Motor neuron (in vitro differentiated cells): ENCODE results near the gene SEPHS1. TPM values are rescaled to one million over a fixed set of nuclear protein-coding genes. Genes with fewer than 3 reads are reported as not detected.

Experiments used
- ATAC-seq, 8 experiments: fragments of 200-7000 bp; cut with Tn5 transposase; replicated peaks in 6 of 8; 2 replicates each; pipeline ENCODE4 v1.8.0; 2021; ENCODE audit warnings: mild to moderate bottlenecking in 8 of 8, moderate library complexity in 8 of 8
- H3K27ac ChIP-seq, 2 donors: fragments of 250-450 bp; sonication (Bioruptor Pico); 2 replicates each; pipeline ENCODE4 v1.9.0; 2021; ENCODE audit warnings: antibody characterized with exemption in 2 of 2, mild to moderate bottlenecking in 2 of 2, moderate library complexity in 1 of 2
- H3K4me1 ChIP-seq, 2 donors: fragments of 250-450 bp; sonication (Bioruptor Pico); replicated peaks in 1 of 2; 2 replicates each; pipeline ENCODE4 v1.6.1; 2021; ENCODE audit warnings: antibody characterized with exemption in 2 of 2, mild to moderate bottlenecking in 2 of 2, moderate library complexity in 1 of 2
- H3K4me3 ChIP-seq, 5 donors: fragments of 250-450 bp; sonication (Bioruptor Pico); 2 replicates each; pipeline ENCODE4 v1.9.0; 2021; ENCODE audit warnings: antibody characterized with exemption in 5 of 5, mild to moderate bottlenecking in 5 of 5, moderate library complexity in 4 of 5
- WGBS, 10 experiments: fragments of 450-650 bp; shearing (Covaris generic); methylation state at CpG; one replicate each; pipeline ENCODE4 v1.0.0; 2022; 5-methylcytosine and 5-hydroxymethylcytosine counted together
- in situ Hi-C, 9 experiments: fragments of 400-800 bp; cut with MboI; loops; one replicate each; pipeline ENCODE4 v1.15.0; 2021; ENCODE audit warnings: low sequenced_read_pairs in 9 of 9, low pct_unique_long_range_greater_than_20kb in 2 of 9; ENCODE audit not compliant: unreplicated experiment in 9 of 9
- total RNA-seq, 8 experiments: library from RNA; unstranded; fragments of 300-600 nt; gene quantifications; 2 replicates each; pipeline versions ENCODE4 v1.2.3 to v1.2.4, GENCODE V29; 2022

The SEPHS1 gene
- total RNA-seq, 8 experiments from 2014 or later: 19.7 to 93.3 (median 42.9) TPM

DNA sequence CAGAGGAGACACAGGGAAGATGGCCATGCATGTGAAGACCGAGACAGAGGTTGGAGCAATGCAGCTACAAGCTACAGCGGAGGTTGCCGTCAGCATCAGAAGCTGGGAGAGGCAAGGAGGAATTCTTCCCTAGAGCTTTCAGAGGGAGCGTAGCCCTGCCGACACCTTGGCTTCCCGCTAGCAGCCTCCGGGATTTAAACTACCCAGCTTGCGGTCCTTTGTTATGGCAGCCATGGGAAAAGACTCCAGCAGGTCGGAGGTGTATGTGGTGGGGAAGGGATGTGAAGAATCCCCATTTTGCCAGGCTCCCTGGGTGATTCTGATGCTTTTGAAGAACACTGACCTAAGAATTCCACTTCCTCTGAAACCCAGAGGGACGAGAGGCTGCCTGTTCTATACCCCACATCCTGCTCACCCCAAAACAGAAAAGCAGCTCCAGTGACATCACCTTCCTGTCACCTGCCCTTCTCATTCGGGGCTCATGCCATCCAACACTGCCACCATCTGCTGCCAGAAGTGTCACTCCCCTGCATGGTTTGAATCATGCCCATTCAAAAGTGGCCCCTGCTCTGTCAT lies 3.3 kb upstream of the SEPHS1 start:
- no peak for ATAC-seq
- in situ Hi-C loops: loop anchor here in 3 of 9 experiments (25.0 kb wide), 4 partner anchors 186 to 411 kb away; partner anchors contain the start of genes BEND7 (in 1 of the 3) and PRPF18 (in 1 of the 3)
- WGBS, 10 experiments: 13 to 72% (median 48%) methylated on average over 1 to 10 of the region's 11 CpGs; no CpG with 5 or more reads in 1 of the 10 experiments
- H3K27ac ChIP-seq: no peak overlapping the region
- no peak overlapping the region for H3K4me3 ChIP-seq
- peaks cover 6 to 13% of the 10 kb centered on the region in 2 donors for H3K4me1 ChIP-seq

DNA sequence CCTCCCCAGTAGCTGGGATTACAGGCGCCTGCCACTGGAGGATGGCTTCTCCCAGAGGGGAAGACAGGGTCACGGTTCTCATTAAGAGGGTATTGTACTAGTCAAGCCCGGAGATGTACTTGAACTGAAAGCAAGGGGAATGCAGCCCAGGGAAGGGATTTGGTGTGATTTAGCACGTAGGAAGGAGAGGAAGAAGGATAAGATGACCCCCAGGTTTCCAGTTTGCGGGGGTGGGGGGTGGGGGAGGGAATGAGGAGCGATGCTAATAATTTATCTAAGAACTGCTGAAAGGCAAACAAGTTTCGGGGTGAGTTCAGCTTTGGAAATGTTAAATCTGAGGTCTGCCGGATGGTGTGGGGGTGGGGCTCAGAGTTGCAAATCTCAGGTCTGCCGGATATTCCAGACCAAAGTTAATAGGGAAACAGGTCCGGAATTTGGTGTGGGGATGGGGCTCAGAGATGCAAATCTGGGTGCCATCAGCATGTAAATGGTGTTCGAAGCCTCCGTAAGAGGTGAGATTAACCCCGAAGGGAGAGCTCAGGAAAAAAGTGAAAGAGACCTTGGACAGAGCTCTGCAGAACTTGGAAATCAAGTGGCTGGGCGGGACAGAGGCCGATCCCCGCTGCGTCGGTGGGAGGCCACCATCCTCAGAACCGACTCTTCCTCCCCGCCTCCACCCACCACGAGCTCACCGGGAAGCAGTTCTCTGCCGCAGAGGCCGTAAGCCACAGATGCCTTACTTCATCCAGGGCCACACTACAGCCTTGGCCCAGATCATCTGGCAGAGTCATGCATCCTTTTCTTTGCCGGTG lies 1.6 kb upstream of the SEPHS1 start:
- Histone ChIP-seq H3K4me3 (peak overlapping the region; percentile 74 to 100 (median 93)), H3K4me1 (peaks cover 11 to 27% of the 10 kb centered on the region in 2 donors), H3K27ac (peak overlapping the region; percentile 99)
- in situ Hi-C loops: loop anchor here in 3 of 9 experiments (25.0 kb wide), 4 partner anchors 188 to 413 kb away; partner anchors contain the start of genes BEND7 (in 1 of the 3) and PRPF18 (in 1 of the 3)
- ATAC-seq: peak; percentile 5 to 36 (median 13)
- 0 to 30% (median 8%) methylated on average over 2 to 11 of the region's 25 CpGs; no CpG with 5 or more reads in 2 of the 10 experiments for WGBS, 10 experiments

DNA sequence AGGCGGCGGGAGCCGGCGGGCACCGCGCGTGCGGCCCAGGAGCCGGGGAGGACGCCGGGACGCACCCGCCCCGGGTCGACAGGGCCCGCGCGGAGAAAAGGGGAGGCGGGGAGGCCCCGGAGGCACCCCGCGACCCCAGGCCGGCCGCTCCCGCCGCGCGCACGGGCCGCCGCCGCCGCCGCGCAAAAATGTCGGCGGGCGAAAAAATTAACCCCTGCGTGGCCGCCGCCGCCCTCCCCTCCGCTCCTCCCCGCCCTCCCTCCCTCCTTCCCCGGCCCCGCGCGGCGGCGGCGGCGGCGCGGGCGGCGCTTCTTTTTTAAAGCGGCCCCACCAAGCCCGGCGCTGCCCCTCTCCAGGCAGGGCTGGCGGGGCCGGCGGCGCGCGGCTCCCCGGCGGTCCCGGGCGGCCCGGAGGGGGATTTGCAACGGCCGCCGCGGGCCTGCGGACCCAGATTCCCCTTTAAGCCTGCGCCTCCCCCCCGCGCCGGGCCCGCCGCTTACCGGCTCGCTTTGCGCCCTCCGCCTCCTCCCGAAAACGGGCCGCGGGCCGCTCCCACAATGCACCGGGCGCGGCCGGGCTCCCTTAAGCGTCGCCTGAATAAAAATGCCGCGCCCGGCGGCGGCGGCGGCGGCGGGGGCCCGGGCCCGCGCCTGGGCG lies 465 bp downstream of the SEPHS1 start:
- 0% methylated on average over 8 of the region's 109 CpGs; no CpG with 5 or more reads in 9 of the 10 experiments for WGBS, 10 experiments
- in situ Hi-C loops: no loop called here
- peak overlapping the region; percentile 99 for H3K27ac ChIP-seq
- peak overlapping the region; percentile 74 to 100 (median 93) for H3K4me3 ChIP-seq
- peak; percentile 49 to 85 (median 75) for ATAC-seq
- peaks cover 11 to 29% of the 10 kb centered on the region in 2 donors for H3K4me1 ChIP-seq

DNA sequence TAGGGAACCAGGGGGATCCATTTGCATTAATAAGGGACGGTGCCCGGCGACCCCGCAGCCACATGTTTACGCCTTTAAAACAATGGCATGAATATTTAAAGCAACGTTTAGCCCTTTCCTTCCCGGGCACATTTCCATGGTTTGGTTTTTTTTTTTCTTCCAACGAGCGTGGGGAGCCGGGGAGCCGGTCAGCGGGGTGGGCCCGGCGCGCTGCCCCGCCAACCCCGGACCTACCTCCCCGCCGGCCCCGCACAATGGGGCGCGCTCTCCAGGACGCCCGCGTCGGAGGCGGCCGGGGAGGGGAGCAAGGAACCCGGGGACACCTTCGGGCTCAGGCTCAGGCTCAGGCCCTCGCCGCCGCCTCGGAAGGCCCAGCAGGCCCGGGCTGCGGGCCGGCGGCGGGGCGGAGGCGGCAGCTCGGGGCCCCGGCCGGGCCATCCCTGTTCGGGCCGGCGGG lies 1.0 kb downstream of the SEPHS1 start:
- WGBS, 10 experiments: 0 to 3% methylated on average over 3 to 5 of the region's 47 CpGs; no CpG with 5 or more reads in 8 of the 10 experiments
- in situ Hi-C loops: no loop called here
- ATAC-seq: peak in 2 of 8 experiments; percentile 2 to 9
- Histone ChIP-seq H3K4me1 (peaks cover 11 to 29% of the 10 kb centered on the region in 2 donors), H3K4me3 (peak overlapping the region; percentile 74 to 100 (median 93)), H3K27ac (peak overlapping the region; percentile 99)

DNA sequence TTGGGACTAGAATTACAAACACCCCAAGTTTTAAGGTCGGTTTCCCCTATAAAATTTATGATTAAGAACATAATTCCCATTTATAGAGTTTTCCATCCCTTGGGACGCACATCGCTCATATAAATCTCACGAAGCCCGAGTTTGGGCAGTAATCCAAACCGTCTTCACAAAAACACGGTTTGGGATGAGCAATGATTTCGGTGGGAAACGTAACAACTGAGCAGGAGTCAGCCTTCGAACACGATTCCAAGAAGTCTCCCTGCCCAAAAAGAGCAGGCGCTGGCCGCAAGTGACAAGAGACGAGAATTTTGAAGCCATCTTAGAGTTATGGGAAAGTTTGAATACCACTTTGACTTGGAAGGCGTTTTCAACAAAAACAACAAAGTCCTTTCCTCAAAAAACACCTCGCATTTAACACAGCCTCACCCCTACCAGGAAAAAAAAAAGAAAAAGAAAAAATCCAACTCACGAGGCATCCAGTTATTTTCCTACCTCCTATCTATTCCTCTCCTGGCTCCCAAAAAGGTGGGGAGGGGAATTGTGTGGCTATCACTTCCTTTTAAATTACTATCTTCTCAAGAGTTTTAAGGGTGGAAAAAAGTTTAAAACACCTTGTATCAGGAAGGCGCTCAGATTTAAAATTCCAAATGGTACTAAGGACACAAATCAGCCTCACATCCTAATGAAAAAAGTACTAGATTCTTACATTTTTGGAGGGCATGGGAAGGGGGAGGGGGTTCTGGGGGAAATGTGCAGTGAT lies 1.6 kb downstream of the SEPHS1 start:
- H3K27ac ChIP-seq: peak overlapping the region; percentile 99
- WGBS, 10 experiments: 0 to 7% (median 3%) methylated on average over 3 to 18 of the region's 18 CpGs
- peaks cover 11 to 27% of the 10 kb centered on the region in 2 donors for H3K4me1 ChIP-seq
- ATAC-seq: no peak
- in situ Hi-C loops: no loop called here
- H3K4me3 ChIP-seq: peak overlapping the region; percentile 74 to 100 (median 93)

DNA sequence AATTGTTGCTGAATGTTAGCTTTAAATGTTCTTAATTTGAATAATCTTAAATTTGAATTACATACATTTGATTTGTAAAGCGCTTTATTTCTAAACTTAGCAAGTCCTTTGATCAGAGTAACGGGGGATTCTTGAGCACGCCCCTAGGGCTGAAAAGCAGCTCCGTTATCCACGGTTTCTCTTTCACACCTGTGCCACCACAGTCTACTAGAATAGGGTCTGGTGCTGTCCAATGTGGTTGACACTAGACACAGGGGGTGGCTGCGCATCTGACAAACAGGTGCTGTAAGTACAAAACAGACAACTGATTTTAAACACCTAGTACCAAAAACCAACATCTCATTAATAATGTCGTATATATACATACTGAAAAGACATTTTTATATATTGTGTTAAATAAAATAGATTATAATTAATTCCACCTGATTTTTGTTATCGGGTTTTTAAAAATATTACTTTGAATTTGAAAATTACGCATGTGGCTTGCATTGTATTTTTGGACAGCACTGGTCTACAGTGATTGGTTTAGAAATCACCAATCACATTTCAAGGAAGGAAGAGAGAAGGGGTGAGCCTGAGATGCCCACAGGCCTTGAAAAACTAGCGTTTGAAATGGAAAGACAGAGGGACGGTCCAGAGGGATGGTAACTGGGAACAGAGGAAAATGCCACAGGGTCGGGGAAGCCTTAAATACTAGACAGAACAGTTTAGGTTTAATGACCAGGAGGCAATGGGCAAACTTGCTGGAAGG lies 7.3 kb downstream of the SEPHS1 start:
- Histone ChIP-seq H3K4me3 (no peak overlapping the region), H3K4me1 (peaks cover under 1 to 21% of the 10 kb centered on the region in 2 donors), H3K27ac (no peak overlapping the region)
- ATAC-seq: peak in 1 of 8 experiments; percentile 55
- WGBS, 10 experiments: 45 to 97% (median 89%) methylated on average over 3 to 12 of the region's 12 CpGs; no CpG with 5 or more reads in 1 of the 10 experiments
- in situ Hi-C loops: no loop called here

DNA sequence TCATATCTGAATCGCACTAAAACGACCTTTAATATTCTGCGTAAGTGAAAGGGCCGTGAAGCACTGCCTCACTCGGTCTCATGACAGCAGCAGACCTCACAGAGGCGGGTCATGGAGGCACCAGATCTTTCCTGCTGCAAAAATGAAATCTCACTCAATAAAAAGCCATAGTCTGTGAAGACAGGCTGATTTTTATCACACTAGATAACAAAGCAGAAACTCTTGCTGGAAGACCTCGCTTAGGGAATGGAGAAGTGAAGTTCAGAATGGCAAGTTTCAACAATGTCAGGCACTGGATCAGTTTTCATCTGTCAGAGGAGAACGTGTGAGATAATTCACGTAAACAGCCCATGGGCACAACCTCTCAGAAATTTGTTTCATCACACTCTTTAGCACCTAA lies 8.0 kb downstream of the SEPHS1 start:
- peak in 2 of 8 experiments; percentile 40 to 57 for ATAC-seq
- peaks cover 0 to 16% of the 10 kb centered on the region in 2 donors for H3K4me1 ChIP-seq
- H3K4me3 ChIP-seq: no peak overlapping the region

DNA sequence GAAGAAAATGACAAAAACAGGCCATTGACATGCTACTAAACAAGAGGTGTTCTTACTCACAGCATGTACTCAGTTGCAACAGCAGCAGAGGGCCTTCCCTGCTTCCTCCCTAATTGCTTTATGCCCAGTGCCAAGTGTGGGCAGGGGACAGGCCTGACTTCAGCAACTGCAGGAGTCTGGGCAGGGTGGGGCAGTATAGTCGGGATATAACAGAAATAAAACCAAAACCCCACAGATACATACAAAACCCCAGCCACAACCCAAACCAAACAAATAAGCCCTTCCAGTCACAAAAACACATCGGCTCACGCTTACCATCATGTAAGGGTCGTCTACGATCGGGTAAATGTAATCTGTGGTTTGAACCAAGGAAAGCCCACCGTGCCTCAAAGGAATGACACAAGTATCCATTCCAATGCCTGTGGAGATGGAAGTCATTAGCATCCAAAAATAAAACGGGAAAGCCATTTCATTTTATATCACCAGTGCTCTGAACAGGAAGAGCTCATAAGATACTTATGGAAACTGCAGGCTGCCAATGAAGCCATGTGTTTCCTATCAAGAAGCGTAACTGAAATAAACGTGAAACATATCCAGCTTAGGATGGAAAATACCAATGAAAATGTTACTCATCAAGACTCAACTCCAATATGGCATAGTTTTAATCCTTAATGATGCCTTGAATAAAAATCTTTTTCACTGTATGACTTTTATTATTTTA lies 9.5 kb downstream of the SEPHS1 start:
- in situ Hi-C loops: no loop called here
- H3K4me1 ChIP-seq: peaks cover 0 to 9% of the 10 kb centered on the region in 2 donors
- WGBS, 10 experiments: 15 to 100% (median 86%) methylated on average over 1 to 10 of the region's 10 CpGs
- H3K4me3 ChIP-seq: no peak overlapping the region
- no peak overlapping the region for H3K27ac ChIP-seq
- peak in 2 of 8 experiments; percentile 28 to 34 for ATAC-seq

More for the DNA sequence above, 8.0 kb downstream of the SEPHS1 start:
- peak overlapping the region in 1 of 2 donors; percentile 44 for H3K27ac ChIP-seq
- WGBS, 10 experiments: 66 to 100% (median 80%) methylated on average over 1 to 8 of the region's 9 CpGs; no CpG with 5 or more reads in 1 of the 10 experiments
- in situ Hi-C loops: no loop called here

DNA sequence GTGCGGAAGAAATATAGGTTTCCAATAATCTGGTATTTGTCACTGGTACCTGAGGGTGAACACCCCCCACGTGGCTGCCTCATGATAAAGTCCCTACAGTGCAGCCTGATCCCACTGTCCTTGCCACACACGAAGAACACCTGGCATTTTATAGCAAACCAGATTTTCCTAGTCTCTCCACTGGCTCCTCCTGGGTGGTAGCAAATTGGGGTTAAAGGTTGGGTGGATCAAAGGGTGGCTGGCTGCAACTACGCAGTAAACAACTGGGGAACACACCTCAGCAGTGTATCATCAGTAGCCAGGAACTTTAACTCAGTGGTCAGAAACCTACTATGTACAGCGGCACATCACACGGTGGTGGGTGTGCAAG lies 10.3 kb downstream of the SEPHS1 start:
- H3K27ac ChIP-seq: no peak overlapping the region
- in situ Hi-C loops: no loop called here
- peaks cover 0 to 9% of the 10 kb centered on the region in 2 donors for H3K4me1 ChIP-seq
- 73 to 100% (median 93%) methylated on average over 1 to 4 of the region's 6 CpGs; no CpG with 5 or more reads in 3 of the 10 experiments for WGBS, 10 experiments
- H3K4me3 ChIP-seq: no peak overlapping the region
- no peak for ATAC-seq

DNA sequence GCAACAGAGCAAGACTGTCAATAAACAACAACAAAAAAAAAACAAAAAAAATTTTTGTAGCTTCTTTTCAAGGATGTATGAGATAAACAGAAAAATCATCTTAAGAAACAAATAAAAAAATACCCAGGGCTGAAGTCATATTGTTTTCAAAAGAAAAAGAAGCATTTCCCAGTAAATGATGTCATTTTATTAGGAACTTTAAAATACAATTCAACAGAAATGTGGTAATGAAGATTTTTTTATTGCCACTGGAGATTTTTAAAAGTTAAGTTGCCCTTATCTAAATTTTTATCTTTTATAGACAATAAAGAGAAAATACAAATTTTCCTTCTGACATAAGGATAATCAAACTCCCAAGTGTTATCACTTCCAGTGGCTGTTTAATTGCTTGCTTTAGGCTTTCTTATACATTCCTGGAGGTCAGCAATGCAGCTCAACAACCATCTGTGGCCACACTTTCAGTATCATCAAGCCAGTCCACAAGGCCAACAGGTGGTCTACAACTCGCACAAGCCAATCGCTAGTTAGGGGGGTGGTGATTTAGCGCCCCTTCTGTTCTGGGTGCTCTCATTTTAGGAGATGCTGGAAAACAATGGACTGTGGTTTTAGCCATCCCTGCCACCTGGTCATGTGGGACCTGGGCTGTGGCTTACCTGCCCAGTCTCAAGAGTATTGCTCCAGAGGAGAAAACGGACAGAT lies 10.8 kb downstream of the SEPHS1 start:
- Histone ChIP-seq H3K4me1 (peaks cover 0 to 9% of the 10 kb centered on the region in 2 donors), H3K27ac (no peak overlapping the region), H3K4me3 (no peak overlapping the region)
- 80 to 100% (median 100%) methylated on average over 1 to 3 of the region's 4 CpGs; no CpG with 5 or more reads in 6 of the 10 experiments for WGBS, 10 experiments
- no peak for ATAC-seq
- in situ Hi-C loops: no loop called here

DNA sequence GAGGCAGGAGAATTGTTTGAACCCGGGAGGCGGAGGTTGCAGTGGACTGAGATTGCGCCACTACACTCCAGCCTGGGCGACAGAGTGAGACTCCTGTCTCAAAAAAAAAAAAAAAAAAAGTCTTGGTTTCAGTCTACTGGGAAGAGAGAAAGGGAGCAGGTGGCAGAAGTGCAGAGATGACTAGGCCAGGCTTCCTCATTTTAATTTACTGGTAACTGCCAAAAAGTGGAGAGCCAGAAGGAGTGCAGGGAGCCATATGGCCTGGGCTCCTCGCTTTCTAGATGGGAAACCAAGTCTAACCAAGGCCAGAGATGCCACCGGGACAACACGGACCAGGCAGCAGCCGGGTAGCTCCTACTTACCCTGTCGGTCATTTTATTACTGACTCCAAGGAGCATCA lies 12.2 kb downstream of the SEPHS1 start:
- ATAC-seq: no peak
- peaks cover 0 to 9% of the 10 kb centered on the region in 2 donors for H3K4me1 ChIP-seq
- WGBS, 10 experiments: 88 to 93% (median 92%) methylated on average over 3 to 7 of the region's 9 CpGs; no CpG with 5 or more reads in 5 of the 10 experiments
- in situ Hi-C loops: no loop called here
- H3K27ac ChIP-seq: no peak overlapping the region
- H3K4me3 ChIP-seq: no peak overlapping the region
